Testis (tissue), 3 donors: ENCODE measurements around the gene KRT74. TPM values are rescaled to one million over a fixed set of nuclear protein-coding genes. Genes with fewer than 3 reads are reported as not detected.
A peak's percentile ranks its signal among the peaks of the same experiment; 100 is the strongest.

Source experiments
- DNase-seq: peaks from one replicate; pipeline ENCODE4 v3.0.0-alpha.2; 2019
- H3K27ac ChIP-seq, 2 donors: fragments of 200-600 bp; sonication (generic); one replicate each; pipeline ENCODE4 v1.5.1; 2019
- H3K27me3 ChIP-seq: fragments of 200-600 bp; sonication (generic); one replicate; pipeline ENCODE4 v1.5.1; 2019
- H3K36me3 ChIP-seq: fragments of 200-600 bp; sonication (generic); one replicate; pipeline ENCODE4 v1.5.1; 2017; ENCODE audit warnings: low read depth; ENCODE audit errors: missing control alignments
- H3K4me1 ChIP-seq: fragments of 200-600 bp; sonication (generic); one replicate; pipeline ENCODE4 v1.5.1; 2019
- H3K4me3 ChIP-seq, 2 donors: fragments of 200-600 bp; sonication (generic); one replicate each; pipeline ENCODE4 v1.5.1; 2017 to 2019
- H3K9me3 ChIP-seq: fragments of 200-600 bp; sonication (generic); one replicate; pipeline ENCODE4 v1.5.1; 2017
- CTCF ChIP-seq, 3 experiments: fragments of 450-650 bp in 2 of 3; fragments of 200-600 bp in 1 of 3; sonication (generic) in 1 of 3; IDR thresholded peaks; one replicate each; pipeline ENCODE4 v1.5.1; 2016 to 2019; ENCODE audit warnings: antibody characterized with exemption in 3 of 3, mild to moderate bottlenecking in 2 of 3, moderate library complexity in 1 of 3
- POLR2A ChIP-seq: fragments of 450-650 bp; IDR thresholded peaks from one replicate; pipeline ENCODE4 v1.6.1; 2017; ENCODE audit warnings: antibody characterized with exemption, mild to moderate bottlenecking, moderate library complexity
- WGBS, 2 donors: methylation state at CpG; one replicate each; pipeline ENCODE4 v1.1.5; 2018; 5-methylcytosine and 5-hydroxymethylcytosine counted together
- intact Hi-C: fragments of 100-400 bp; cut with DNase I; formaldehyde crosslinking; loops from one replicate; pipeline ENCODE4 v1.15.1; 2023; ENCODE audit warnings: low total_unique reads
- polyA plus RNA-seq: library from polyadenylated mRNA; stranded (reverse); fragments of 350-450 nt; fragmentation: Illumina TruSeq; extraction: RNeasy Lipid Tissue Mini Kit (QIAGEN cat#74804); gene quantifications from one replicate; pipeline ENCODE4 v1.2.3, GENCODE V29; 2014; ENCODE audit warnings: low read depth, low replicate concordance; ENCODE audit not compliant: insufficient read depth
- total RNA-seq, 2 donors: library from RNA; depleted of rRNA; stranded (reverse); fragments of >200 nt; gene quantifications; one replicate each; pipeline ENCODE4 v1.2.3, GENCODE V29; 2016

The KRT74 gene
- total and polyA plus RNA-seq, 3 donors from 2014 or later = 0.87 to 3.9 (median 2.2) TPM

GRCh38 chr12:52521175-52521567 is 52.5 kb downstream of the KRT74 start:
- no peak for DNase-seq
- no peaks in the 10 kb centered on the region for H3K4me1 ChIP-seq
- H3K27ac ChIP-seq = no peak overlapping the region
- H3K9me3 ChIP-seq = no peaks in the 10 kb centered on the region
- no peaks in the 10 kb centered on the region for H3K36me3 ChIP-seq
- no peak overlapping the region for H3K4me3 ChIP-seq
- intact Hi-C loops = no loop called here
- TF ChIP-seq CTCF (IDR thresholded peaks at IDR 0.05) (no peak), POLR2A (no peak)
- 87 to 91% methylated on average over 8 to 10 of the region's 10 CpGs for WGBS, 2 donors
- no peaks in the 10 kb centered on the region for H3K27me3 ChIP-seq

GRCh38 chr12:52519826-52520662 is 53.6 kb downstream of the KRT74 start, which contains the start of gene KRT5:
TSS of gene KRT5 (minus strand) at chr12:52520394. CDS start at chr12:52520296, 98 bp downstream.
- H3K36me3 ChIP-seq = no peaks in the 10 kb centered on the region
- H3K9me3 ChIP-seq = no peaks in the 10 kb centered on the region
- H3K4me3 ChIP-seq = no peak within 1 kb of the TSS
- no peak within 1 kb of the TSS for H3K27ac ChIP-seq
- TF ChIP-seq POLR2A (no peak), CTCF (IDR thresholded peaks at IDR 0.05) (no peak)
- DNase-seq = no peak
- intact Hi-C loops = no loop called here
- H3K4me1 ChIP-seq = no peaks in the 10 kb centered on the region
- H3K27me3 ChIP-seq = no peaks in the 10 kb centered on the region
- WGBS, 2 donors = 84 to 91% methylated on average over 12 to 29 of the region's 29 CpGs

GRCh38 chr12:52519387-52519703 is 54.3 kb downstream of the KRT74 start:
- Histone ChIP-seq H3K36me3 (no peaks in the 10 kb centered on the region), H3K9me3 (no peaks in the 10 kb centered on the region), H3K27me3 (no peaks in the 10 kb centered on the region), H3K27ac (no peak overlapping the region), H3K4me3 (no peak overlapping the region), H3K4me1 (no peaks in the 10 kb centered on the region)
- intact Hi-C loops = no loop called here
- no peak for DNase-seq
- TF ChIP-seq CTCF (IDR thresholded peaks at IDR 0.05) = no peak
- TF ChIP-seq POLR2A = no peak
- 88 to 92% methylated on average over 3 of the region's 3 CpGs for WGBS, 2 donors

- TF ChIP-seq POLR2A (no peak), CTCF (IDR thresholded peaks at IDR 0.05) (no peak)
These were observed 54.9 kb downstream of the KRT74 start for GRCh38 chr12:52518574-52519386.

More at GRCh38 chr12:52518574-52519386, 54.9 kb downstream of the KRT74 start:
- H3K9me3 ChIP-seq = no peaks in the 10 kb centered on the region
- no peaks in the 10 kb centered on the region for H3K27me3 ChIP-seq
- WGBS, 2 donors = 86 to 96% methylated on average over 4 to 8 of the region's 8 CpGs
- H3K27ac ChIP-seq = no peak overlapping the region
- no peaks in the 10 kb centered on the region for H3K4me1 ChIP-seq
- H3K4me3 ChIP-seq = no peak overlapping the region
- intact Hi-C loops = no loop called here
- H3K36me3 ChIP-seq = no peaks in the 10 kb centered on the region
- peak; percentile 4 for DNase-seq
